Measurements from ENCODE around the gene CYB561D2. TPM values are rescaled to one million over a fixed set of nuclear protein-coding genes. Genes with fewer than 3 reads are reported as not detected.

Gene CYB561D2
- total and polyA plus RNA-seq, 2 experiments from 2014 or later = 10.7 to 23.8 TPM

DNA sequence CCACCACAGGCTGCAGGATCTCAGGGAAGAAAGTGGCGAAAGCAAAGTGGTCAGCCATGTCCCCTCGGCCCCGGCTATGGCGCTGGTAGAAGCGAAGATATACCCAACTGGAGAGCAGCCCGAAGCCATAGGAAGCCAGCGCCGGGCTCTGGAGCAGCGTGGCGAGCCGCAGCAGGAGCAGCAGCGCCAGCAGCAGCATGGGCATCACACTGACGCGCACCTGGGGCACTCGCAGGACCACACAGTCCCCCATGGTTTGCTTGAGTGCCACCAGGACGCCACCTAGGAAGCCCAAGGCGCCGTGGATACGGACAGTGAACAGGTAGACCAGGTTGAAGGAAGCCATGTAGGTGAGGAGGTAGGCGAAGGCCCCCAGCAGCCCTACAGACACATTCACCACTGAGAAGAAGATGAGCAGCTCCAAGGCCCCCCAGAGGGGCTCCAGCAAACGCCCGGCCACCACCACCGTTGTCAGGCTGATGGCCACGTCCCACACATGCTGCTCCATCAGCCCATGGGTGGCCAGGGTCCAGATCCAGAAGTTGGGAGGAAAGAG, 7.8 kb downstream of the CYB561D2 start:
- Histone ChIP-seq H3K4me3 (peak overlapping the region; percentile 86), H3K4me1 (ENCODE audit: low read depth) (peaks cover 21% of the 10 kb centered on the region), H3K27ac (peak overlapping the region; percentile 89), H3K36me3 (peaks cover 10% of the 10 kb centered on the region), H3K27me3 (no peaks in the 10 kb centered on the region), H3K9me3 (ENCODE audit: low read depth) (no peaks in the 10 kb centered on the region)
- TF ChIP-seq, protein P1, sequence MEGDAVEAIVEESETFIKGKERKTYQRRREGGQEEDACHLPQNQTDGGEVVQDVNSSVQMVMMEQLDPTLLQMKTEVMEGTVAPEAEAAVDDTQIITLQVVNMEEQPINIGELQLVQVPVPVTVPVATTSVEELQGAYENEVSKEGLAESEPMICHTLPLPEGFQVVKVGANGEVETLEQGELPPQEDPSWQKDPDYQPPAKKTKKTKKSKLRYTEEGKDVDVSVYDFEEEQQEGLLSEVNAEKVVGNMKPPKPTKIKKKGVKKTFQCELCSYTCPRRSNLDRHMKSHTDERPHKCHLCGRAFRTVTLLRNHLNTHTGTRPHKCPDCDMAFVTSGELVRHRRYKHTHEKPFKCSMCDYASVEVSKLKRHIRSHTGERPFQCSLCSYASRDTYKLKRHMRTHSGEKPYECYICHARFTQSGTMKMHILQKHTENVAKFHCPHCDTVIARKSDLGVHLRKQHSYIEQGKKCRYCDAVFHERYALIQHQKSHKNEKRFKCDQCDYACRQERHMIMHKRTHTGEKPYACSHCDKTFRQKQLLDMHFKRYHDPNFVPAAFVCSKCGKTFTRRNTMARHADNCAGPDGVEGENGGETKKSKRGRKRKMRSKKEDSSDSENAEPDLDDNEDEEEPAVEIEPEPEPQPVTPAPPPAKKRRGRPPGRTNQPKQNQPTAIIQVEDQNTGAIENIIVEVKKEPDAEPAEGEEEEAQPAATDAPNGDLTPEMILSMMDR (IDR thresholded peaks at IDR 0.05; ENCODE audit: low read depth, low read length) = no peak
- no peak for DNase-seq (ENCODE audit: low read depth in 1 of 2, low spot score in 1 of 2)

DNA sequence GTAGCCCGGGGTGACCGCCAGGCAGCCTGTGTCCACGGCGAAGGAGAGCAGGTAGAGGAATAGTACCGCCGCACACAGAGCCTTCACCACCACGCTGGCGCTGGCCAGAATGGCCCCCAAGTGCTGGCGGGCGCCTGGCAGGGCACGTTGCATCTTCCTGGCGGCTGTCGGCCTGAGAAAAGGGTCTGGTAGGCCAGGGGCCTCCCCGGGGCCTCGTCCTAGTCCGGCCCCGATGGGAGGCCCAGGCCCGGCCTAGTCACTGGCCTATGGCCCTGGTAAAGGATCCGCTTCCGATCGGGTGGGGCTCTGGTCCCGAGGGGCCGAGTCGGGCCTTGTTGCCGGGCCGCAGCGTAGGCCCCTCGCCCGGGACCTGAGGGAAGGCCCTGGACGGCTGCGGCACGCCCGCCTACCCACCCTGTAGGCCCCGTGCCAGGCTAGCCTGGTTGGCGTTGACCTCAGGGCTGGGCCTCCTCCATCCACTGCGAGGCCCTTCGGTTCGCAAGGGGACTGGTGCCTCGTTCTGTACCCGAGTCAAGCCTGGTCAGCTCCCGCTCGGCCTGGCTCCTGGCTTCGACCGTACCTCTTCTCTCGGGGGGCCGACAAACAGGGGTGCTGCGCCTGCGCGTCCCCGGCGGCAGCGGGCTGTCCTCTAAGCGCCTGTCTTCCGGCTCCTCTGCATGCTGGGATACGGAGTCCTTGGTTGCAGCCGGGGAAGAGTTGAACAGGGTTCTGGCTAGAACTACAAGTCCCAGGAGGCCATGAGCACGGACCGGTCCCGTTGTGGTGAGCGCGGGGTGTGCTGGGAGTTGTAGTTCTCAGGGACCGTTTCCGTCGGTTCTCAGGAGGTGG, 8.5 kb downstream of the CYB561D2 start, which contains the start of gene TMEM115:
Gene TMEM115, minus strand, starts transcription at position 611 of the 849 bp plus-strand sequence. Its CDS starts 458 bp downstream, at position 153.
- TF ChIP-seq, protein P1 (IDR thresholded peaks at IDR 0.05; ENCODE audit: low read depth, low read length) = no peak
- peak; percentile 98 to 99 for DNase-seq (ENCODE audit: low read depth in 1 of 2, low spot score in 1 of 2)
- peak within 1 kb of the TSS; percentile 89 for H3K27ac ChIP-seq
- no peaks in the 10 kb centered on the region for H3K9me3 ChIP-seq (ENCODE audit: low read depth)
- H3K4me3 ChIP-seq = peak within 1 kb of the TSS; percentile 86
- H3K27me3 ChIP-seq = no peaks in the 10 kb centered on the region
- peaks cover 21% of the 10 kb centered on the region for H3K4me1 ChIP-seq (ENCODE audit: low read depth)
- peaks cover 10% of the 10 kb centered on the region for H3K36me3 ChIP-seq

DNA sequence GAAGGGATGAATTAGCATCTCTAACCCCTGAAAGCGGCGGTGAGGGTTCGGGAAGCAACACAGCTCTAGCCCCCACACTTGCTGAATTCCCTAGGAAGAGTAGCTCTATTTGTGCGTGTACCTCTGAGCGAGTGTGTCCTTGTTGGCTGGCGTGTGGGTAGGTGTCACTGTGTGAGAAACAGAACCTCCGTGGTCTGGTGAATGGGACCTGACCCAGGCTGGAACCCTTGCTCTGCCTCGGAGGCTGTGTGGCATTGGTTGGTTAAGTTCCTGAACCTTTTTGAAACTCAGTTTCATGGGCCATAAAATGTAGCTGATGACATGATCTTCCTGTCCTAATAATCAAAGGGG, 9.1 kb downstream of the CYB561D2 start:
- DNase-seq (ENCODE audit: low read depth in 1 of 2, low spot score in 1 of 2) = no peak

DNA sequence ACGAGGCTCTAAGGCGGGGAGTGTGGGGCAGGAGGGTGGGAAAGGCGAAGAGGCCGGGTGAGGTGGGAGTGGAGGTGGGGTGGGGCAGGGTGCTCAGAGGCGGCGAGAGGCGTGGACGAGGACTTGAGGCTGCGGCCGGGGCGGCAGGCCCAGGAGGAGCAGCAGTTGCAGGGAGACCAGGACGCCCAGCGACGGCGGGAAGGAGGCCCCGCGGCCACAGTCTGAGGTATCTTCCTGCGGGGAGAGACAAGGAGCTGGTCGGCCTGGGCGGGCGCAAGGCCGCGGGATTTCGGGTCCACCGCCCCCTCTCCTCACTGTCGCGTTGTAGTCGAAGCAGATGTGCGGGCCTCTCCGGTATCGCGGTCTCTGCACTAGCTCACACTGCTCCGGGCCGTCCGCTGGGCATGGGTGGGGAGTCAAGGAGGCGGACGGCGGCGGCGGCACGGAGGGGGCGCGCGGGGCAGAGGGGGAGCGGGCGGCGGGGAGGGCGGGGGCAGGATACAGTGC, 14.0 kb downstream of the CYB561D2 start:
- no peaks in the 10 kb centered on the region for H3K36me3 ChIP-seq
- H3K4me3 ChIP-seq = peak overlapping the region; percentile 32
- H3K27me3 ChIP-seq = no peaks in the 10 kb centered on the region
- no peak for DNase-seq (ENCODE audit: low read depth in 1 of 2, low spot score in 1 of 2)
- H3K27ac ChIP-seq = no peak overlapping the region
- TF ChIP-seq, protein P1 (IDR thresholded peaks at IDR 0.05; ENCODE audit: low read depth, low read length) = no peak
- H3K4me1 ChIP-seq (ENCODE audit: low read depth) = no peaks in the 10 kb centered on the region
- H3K9me3 ChIP-seq (ENCODE audit: low read depth) = no peaks in the 10 kb centered on the region

More for the DNA sequence above, 9.1 kb downstream of the CYB561D2 start:
- TF ChIP-seq, protein P1 (IDR thresholded peaks at IDR 0.05; ENCODE audit: low read depth, low read length) = no peak
- H3K27me3 ChIP-seq = no peaks in the 10 kb centered on the region
- peaks cover 21% of the 10 kb centered on the region for H3K4me1 ChIP-seq (ENCODE audit: low read depth)
- H3K9me3 ChIP-seq (ENCODE audit: low read depth) = no peaks in the 10 kb centered on the region
- H3K36me3 ChIP-seq = peaks cover 6% of the 10 kb centered on the region
- H3K4me3 ChIP-seq = no peak overlapping the region
- H3K27ac ChIP-seq = no peak overlapping the region

DNA sequence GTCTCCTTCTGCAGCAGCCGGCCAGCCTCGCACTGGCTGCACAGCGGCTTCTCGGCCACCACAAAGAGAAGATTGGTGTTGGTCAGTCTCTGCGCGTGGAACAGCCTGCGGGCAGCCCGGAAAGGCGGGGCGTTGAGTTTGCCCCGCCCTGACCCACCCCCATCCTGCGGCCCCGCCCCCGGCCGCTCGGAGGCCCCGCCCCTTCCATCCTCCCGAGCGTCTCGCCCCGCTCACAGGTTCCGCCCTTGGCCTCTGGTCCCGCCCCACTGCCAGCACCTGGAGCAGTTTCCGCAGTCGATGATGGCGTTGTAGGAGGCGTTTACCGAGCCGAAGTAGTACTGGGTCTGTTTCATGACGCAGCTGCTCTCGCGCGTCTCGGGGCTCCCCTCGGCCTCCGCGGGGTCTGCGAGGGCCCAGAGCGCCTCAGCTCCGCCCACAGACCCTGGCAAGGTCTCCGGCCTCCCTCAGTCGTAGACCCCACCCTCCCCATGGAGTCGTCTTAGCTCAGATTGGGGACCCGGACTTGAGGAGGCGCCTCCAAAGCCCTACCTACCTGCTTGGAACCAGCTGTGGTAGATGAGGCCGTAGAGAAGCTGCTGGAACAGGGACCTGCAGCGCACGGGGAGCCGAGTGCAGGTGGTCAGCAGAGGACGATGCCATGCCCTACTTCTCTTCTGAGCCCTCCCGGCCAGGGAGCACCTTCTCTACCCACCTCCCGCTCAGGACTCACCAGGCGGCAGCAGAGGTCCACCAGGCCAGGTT, 14.6 kb downstream of the CYB561D2 start:
- Histone ChIP-seq H3K36me3 (no peaks in the 10 kb centered on the region), H3K4me1 (ENCODE audit: low read depth) (no peaks in the 10 kb centered on the region), H3K9me3 (ENCODE audit: low read depth) (no peaks in the 10 kb centered on the region), H3K4me3 (peak overlapping the region; percentile 32), H3K27ac (no peak overlapping the region), H3K27me3 (no peaks in the 10 kb centered on the region)
- peak; percentile 76 to 86 for DNase-seq (ENCODE audit: low read depth in 1 of 2, low spot score in 1 of 2)
- TF ChIP-seq, protein P1 (IDR thresholded peaks at IDR 0.05; ENCODE audit: low read depth, low read length) = no peak
